ENCODE results near the gene ILF3. TPM values are rescaled to one million over a fixed set of nuclear protein-coding genes. Genes with fewer than 3 reads are reported as not detected.

ILF3 gene
- polyA plus RNA-seq, 1 donor (not counting 4 experiments of a cell fraction or from before 2014, with no cell fraction given), result 162 TPM

- Histone ChIP-seq H4K20me1 (ENCODE audit: control insufficient read depth, extremely low read depth, insufficient read depth, low read length) (peaks cover 3% of the 10 kb centered on the region), H3K9me3 (ENCODE audit: control insufficient read depth, low read depth, low read length) (no peaks in the 10 kb centered on the region), H3K4me2 (ENCODE audit: control insufficient read depth, extremely low read depth, insufficient read depth, low read depth, low read length) (no peak overlapping the region), H3K4me3 (ENCODE audit: control insufficient read depth in 2 of 3, extremely low read depth in 1 of 3, insufficient read depth in 2 of 3, low read depth in 1 of 3, low read length in 3 of 3) (no peak overlapping the region), H3K9ac (ENCODE audit: control insufficient read depth, extremely low read depth, insufficient read depth, low read length) (no peak overlapping the region), H2AFZ (ENCODE audit: control insufficient read depth, low read length) (no peak overlapping the region), H3K4me1 (ENCODE audit: control insufficient read depth, extremely low read depth, insufficient read depth, low read length) (no peaks in the 10 kb centered on the region), H3K27ac (ENCODE audit: control insufficient read depth, insufficient read depth, low read length) (no peak overlapping the region), H3K9me1 (ENCODE audit: control insufficient read depth, extremely low read depth, insufficient read depth, low read length) (no peaks in the 10 kb centered on the region), H3K36me3 (ENCODE audit: control insufficient read depth in 2 of 2, extremely low read depth in 1 of 2, insufficient read depth in 2 of 2, low read length in 2 of 2) (peaks cover 2 to 3% of the 10 kb centered on the region in 2 experiments), H3K79me2 (ENCODE audit: control insufficient read depth, insufficient read depth, low read length) (peaks cover 85% of the 10 kb centered on the region), H3K27me3 (ENCODE audit: control insufficient read depth, extremely low read depth, insufficient read depth, low read length) (no peaks in the 10 kb centered on the region)
- TF ChIP-seq CTCF (optimal IDR thresholded peaks at IDR 0.05 in 1 of 3, IDR thresholded peaks at IDR 0.05 in 1 of 3, conservative IDR thresholded peaks at IDR 0.05 in 1 of 3; ENCODE audit: extremely low read depth in 1 of 3, insufficient read depth in 2 of 3, low read length in 3 of 3) (no peak), EZH2 (IDR thresholded peaks at IDR 0.05; ENCODE audit: low read length) (no peak)
- DNase-seq (ENCODE audit: low read depth, low spot score), result no peak
- dilution Hi-C loops (cut with MboI; ENCODE audit: extremely low pct_ligation_motif_present, low sequenced_read_pairs), result no loop called here
- FAIRE-seq, result no peak
Observed at GRCh38 chr19:10736189-10736588, 82.0 kb downstream of the ILF3 start.

GRCh38 chr19:10736916-10737551 lies 82.9 kb downstream of the ILF3 start:
- Histone ChIP-seq H3K4me1 (ENCODE audit: control insufficient read depth, extremely low read depth, insufficient read depth, low read length) (no peaks in the 10 kb centered on the region), H3K36me3 (ENCODE audit: control insufficient read depth in 2 of 2, extremely low read depth in 1 of 2, insufficient read depth in 2 of 2, low read length in 2 of 2) (peaks cover 3% of the 10 kb centered on the region in 2 experiments), H3K79me2 (ENCODE audit: control insufficient read depth, insufficient read depth, low read length) (peaks cover 84% of the 10 kb centered on the region), H2AFZ (ENCODE audit: control insufficient read depth, low read length) (no peak overlapping the region), H3K9me3 (ENCODE audit: control insufficient read depth, low read depth, low read length) (no peaks in the 10 kb centered on the region), H4K20me1 (ENCODE audit: control insufficient read depth, extremely low read depth, insufficient read depth, low read length) (peaks cover 3% of the 10 kb centered on the region), H3K4me3 (ENCODE audit: control insufficient read depth in 2 of 3, extremely low read depth in 1 of 3, insufficient read depth in 2 of 3, low read depth in 1 of 3, low read length in 3 of 3) (no peak overlapping the region), H3K9me1 (ENCODE audit: control insufficient read depth, extremely low read depth, insufficient read depth, low read length) (no peaks in the 10 kb centered on the region), H3K27me3 (ENCODE audit: control insufficient read depth, extremely low read depth, insufficient read depth, low read length) (no peaks in the 10 kb centered on the region), H3K4me2 (ENCODE audit: control insufficient read depth, extremely low read depth, insufficient read depth, low read depth, low read length) (no peak overlapping the region), H3K9ac (ENCODE audit: control insufficient read depth, extremely low read depth, insufficient read depth, low read length) (no peak overlapping the region), H3K27ac (ENCODE audit: control insufficient read depth, insufficient read depth, low read length) (no peak overlapping the region)
- DNase-seq (ENCODE audit: low read depth, low spot score) (no peak), FAIRE-seq (no peak)
- no peak for TF ChIP-seq EZH2 (IDR thresholded peaks at IDR 0.05; ENCODE audit: low read length)
- dilution Hi-C loops (cut with MboI; ENCODE audit: extremely low pct_ligation_motif_present, low sequenced_read_pairs), result no loop called here

GRCh38 chr19:10737722-10738121 lies 83.6 kb downstream of the ILF3 start:
- Histone ChIP-seq H3K36me3 (ENCODE audit: control insufficient read depth in 2 of 2, extremely low read depth in 1 of 2, insufficient read depth in 2 of 2, low read length in 2 of 2) (peaks cover 3 to 6% of the 10 kb centered on the region in 2 experiments), H3K4me3 (ENCODE audit: control insufficient read depth in 2 of 3, extremely low read depth in 1 of 3, insufficient read depth in 2 of 3, low read depth in 1 of 3, low read length in 3 of 3) (no peak overlapping the region), H3K9ac (ENCODE audit: control insufficient read depth, extremely low read depth, insufficient read depth, low read length) (no peak overlapping the region), H3K27me3 (ENCODE audit: control insufficient read depth, extremely low read depth, insufficient read depth, low read length) (no peaks in the 10 kb centered on the region), H4K20me1 (ENCODE audit: control insufficient read depth, extremely low read depth, insufficient read depth, low read length) (peaks cover 5% of the 10 kb centered on the region), H3K4me1 (ENCODE audit: control insufficient read depth, extremely low read depth, insufficient read depth, low read length) (no peaks in the 10 kb centered on the region), H3K27ac (ENCODE audit: control insufficient read depth, insufficient read depth, low read length) (no peak overlapping the region), H3K79me2 (ENCODE audit: control insufficient read depth, insufficient read depth, low read length) (peaks cover 87% of the 10 kb centered on the region), H3K9me1 (ENCODE audit: control insufficient read depth, extremely low read depth, insufficient read depth, low read length) (no peaks in the 10 kb centered on the region), H3K4me2 (ENCODE audit: control insufficient read depth, extremely low read depth, insufficient read depth, low read depth, low read length) (no peak overlapping the region), H2AFZ (ENCODE audit: control insufficient read depth, low read length) (no peak overlapping the region), H3K9me3 (ENCODE audit: control insufficient read depth, low read depth, low read length) (no peaks in the 10 kb centered on the region)
- dilution Hi-C loops (cut with MboI; ENCODE audit: extremely low pct_ligation_motif_present, low sequenced_read_pairs), result no loop called here
- no peak for FAIRE-seq
- DNase-seq (ENCODE audit: low read depth, low spot score), result no peak
- TF ChIP-seq CTCF (optimal IDR thresholded peaks at IDR 0.05 in 1 of 3, IDR thresholded peaks at IDR 0.05 in 1 of 3, conservative IDR thresholded peaks at IDR 0.05 in 1 of 3; ENCODE audit: extremely low read depth in 1 of 3, insufficient read depth in 2 of 3, low read length in 3 of 3) (no peak), EZH2 (IDR thresholded peaks at IDR 0.05; ENCODE audit: low read length) (no peak)
